ENCODE measurements around the gene DNAJC7.

DNA sequence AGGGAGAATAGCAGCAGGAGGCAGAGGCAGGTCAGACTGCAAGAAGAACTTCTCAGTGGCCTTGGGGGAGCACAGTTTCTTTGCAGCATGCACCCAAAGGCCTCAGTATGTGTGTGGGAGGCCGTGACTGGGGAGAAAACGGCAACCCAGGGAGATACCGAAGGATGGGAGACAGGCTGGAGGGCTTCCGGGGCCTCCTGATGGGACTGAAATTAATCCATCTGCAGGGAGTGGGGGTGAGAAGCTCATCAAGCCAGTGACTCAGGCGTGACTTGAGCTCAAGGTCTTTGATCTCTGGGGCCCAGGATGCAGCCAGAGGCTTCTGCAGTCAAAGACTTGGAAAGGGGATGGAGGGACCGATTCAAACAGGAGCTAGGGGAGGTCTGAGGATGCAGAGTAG lies 38.3 kb upstream of the DNAJC7 start:
- TF ChIP-seq POLR2AphosphoS5 (IDR thresholded peaks at IDR 0.05; ENCODE audit: low read depth, low read length) = no peak
- TF ChIP-seq, protein P1, sequence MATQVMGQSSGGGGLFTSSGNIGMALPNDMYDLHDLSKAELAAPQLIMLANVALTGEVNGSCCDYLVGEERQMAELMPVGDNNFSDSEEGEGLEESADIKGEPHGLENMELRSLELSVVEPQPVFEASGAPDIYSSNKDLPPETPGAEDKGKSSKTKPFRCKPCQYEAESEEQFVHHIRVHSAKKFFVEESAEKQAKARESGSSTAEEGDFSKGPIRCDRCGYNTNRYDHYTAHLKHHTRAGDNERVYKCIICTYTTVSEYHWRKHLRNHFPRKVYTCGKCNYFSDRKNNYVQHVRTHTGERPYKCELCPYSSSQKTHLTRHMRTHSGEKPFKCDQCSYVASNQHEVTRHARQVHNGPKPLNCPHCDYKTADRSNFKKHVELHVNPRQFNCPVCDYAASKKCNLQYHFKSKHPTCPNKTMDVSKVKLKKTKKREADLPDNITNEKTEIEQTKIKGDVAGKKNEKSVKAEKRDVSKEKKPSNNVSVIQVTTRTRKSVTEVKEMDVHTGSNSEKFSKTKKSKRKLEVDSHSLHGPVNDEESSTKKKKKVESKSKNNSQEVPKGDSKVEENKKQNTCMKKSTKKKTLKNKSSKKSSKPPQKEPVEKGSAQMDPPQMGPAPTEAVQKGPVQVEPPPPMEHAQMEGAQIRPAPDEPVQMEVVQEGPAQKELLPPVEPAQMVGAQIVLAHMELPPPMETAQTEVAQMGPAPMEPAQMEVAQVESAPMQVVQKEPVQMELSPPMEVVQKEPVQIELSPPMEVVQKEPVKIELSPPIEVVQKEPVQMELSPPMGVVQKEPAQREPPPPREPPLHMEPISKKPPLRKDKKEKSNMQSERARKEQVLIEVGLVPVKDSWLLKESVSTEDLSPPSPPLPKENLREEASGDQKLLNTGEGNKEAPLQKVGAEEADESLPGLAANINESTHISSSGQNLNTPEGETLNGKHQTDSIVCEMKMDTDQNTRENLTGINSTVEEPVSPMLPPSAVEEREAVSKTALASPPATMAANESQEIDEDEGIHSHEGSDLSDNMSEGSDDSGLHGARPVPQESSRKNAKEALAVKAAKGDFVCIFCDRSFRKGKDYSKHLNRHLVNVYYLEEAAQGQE (IDR thresholded peaks at IDR 0.05; ENCODE audit: insufficient read depth in 1 of 2, low read depth in 2 of 2, low read length in 2 of 2) = no peak

Measured in PFSK-1 (cell line).